ENCODE data around the gene ING5. TPM values are rescaled to one million over a fixed set of nuclear protein-coding genes. Genes with fewer than 3 reads are reported as not detected.
A peak's percentile ranks its signal among the peaks of the same experiment; 100 is the strongest.

ING5 gene
- total RNA-seq, 2 donors from 2014 or later: 18.3 to 44.2 TPM

- H3K4me1 ChIP-seq: no peaks in the 10 kb centered on the region
- no peaks in the 10 kb centered on the region for H3K9me3 ChIP-seq
- intact Hi-C loops (cut with DNase I): no loop called here
- TF ChIP-seq CTCF (IDR thresholded peaks at IDR 0.05): no peak
- H3K9ac ChIP-seq (ENCODE audit: low read depth in 2 of 2, low read length in 2 of 2): no peak overlapping the region
- no peaks in the 10 kb centered on the region for H3K36me3 ChIP-seq
- no peak for DNase-seq
- H3K4me3 ChIP-seq: no peak overlapping the region
- no peaks in the 10 kb centered on the region for H3K27me3 ChIP-seq
- H3K27ac ChIP-seq: no peak overlapping the region
Measured at GRCh38 chr2:241678307-241678706, 23.5 kb upstream of the ING5 start.

DNA sequence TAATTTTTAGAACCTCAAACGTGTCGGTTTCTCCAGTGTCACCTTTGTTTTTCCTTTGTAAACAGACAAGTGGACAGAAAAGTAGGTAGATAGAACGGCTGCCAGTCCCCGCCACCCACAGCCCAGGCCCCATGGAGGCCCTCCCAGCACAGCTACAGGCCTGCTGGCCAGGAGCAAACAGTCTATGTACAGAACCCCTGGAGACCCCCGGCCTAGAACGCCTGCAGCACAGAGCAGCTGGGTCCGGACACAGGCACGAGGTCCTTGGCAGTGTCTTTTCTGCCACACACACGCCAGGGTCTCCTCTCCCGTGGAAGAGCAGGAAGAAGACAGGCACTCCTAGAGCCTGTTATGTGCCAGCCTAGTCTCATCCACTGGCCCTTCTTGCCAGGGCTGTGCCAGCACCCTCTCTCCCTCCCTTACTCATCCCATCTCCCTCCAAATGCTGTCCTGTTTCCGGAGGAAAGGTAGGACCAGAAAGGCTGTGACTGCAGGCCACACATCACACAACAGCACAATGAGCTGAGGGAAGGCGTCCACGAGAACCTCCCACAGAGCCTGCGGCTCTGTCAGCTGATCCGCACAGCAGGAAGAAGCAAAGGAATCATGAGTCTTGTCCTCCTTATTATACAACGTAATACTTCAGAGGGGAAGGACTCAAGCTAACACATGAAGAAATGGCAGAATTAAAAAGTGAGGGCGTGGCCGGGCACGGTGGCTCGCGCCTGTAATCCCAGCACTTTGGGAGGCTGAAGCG lies 22.9 kb upstream of the ING5 start:
- no peak for TF ChIP-seq CTCF (IDR thresholded peaks at IDR 0.05)
- Histone ChIP-seq H3K9me3 (no peaks in the 10 kb centered on the region), H3K36me3 (no peaks in the 10 kb centered on the region), H3K4me3 (no peak overlapping the region), H3K27me3 (no peaks in the 10 kb centered on the region), H3K9ac (ENCODE audit: low read depth in 2 of 2, low read length in 2 of 2) (no peak overlapping the region), H3K4me1 (no peaks in the 10 kb centered on the region), H3K27ac (no peak overlapping the region)
- intact Hi-C loops (cut with DNase I): no loop called here
- DNase-seq: no peak

GRCh38 chr2:241680044-241680443 lies 21.8 kb upstream of the ING5 start:
- Histone ChIP-seq H3K9me3 (no peaks in the 10 kb centered on the region), H3K4me1 (no peaks in the 10 kb centered on the region)
- no peak for TF ChIP-seq CTCF (IDR thresholded peaks at IDR 0.05)

DNA sequence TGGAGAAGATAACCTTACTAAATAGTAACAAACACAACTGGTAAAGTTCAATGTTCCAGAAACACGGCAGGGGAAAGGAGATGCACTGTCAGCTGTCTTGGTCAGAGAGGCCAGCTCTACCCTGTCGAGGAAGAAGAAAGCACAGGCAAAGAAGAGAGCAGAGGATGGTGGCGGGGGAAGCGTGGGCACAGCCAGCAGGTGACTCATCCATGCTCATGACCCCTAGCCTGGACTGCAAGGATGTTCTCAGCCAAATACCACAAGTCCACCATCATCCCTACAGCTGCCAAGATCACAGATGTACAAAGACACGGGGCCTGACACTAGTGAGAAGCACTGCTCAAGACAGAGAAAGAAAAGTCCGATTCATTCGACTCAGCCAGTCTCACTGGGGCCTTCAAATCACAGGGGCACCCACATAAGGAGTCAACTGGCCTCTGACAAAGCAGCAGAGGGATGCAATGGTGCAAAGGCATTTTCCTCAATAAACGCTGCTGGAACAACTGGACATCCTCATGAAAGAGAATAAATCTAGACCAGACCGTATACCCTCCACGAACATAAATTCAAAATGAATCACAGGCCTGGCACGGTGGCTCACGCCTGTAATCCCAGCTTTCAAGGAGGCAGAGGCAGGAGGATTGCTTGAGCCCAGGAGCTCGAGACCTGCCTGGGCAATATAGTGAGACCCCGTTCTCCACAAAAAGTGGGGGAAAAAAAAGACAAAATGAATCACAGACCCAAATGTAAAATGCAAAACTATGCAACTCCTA lies 20.8 kb upstream of the ING5 start:
- Histone ChIP-seq H3K4me3 (no peak overlapping the region), H3K9me3 (no peaks in the 10 kb centered on the region), H3K27me3 (no peaks in the 10 kb centered on the region), H3K9ac (ENCODE audit: low read depth in 2 of 2, low read length in 2 of 2) (no peak overlapping the region), H3K36me3 (no peaks in the 10 kb centered on the region), H3K4me1 (peaks cover 5% of the 10 kb centered on the region), H3K27ac (no peak overlapping the region)
- intact Hi-C loops (cut with DNase I): no loop called here
- TF ChIP-seq CTCF (IDR thresholded peaks at IDR 0.05): no peak
- no peak for DNase-seq

More at GRCh38 chr2:241680044-241680443, 21.8 kb upstream of the ING5 start:
- Histone ChIP-seq H3K36me3 (no peaks in the 10 kb centered on the region), H3K9ac (ENCODE audit: low read depth in 2 of 2, low read length in 2 of 2) (no peak overlapping the region), H3K27ac (no peak overlapping the region), H3K4me3 (no peak overlapping the region), H3K27me3 (no peaks in the 10 kb centered on the region)
- no peak for DNase-seq
- intact Hi-C loops (cut with DNase I): no loop called here

GRCh38 chr2:241686324-241686649 lies 15.6 kb upstream of the ING5 start:
- peak overlapping the region; percentile 77 for H3K27ac ChIP-seq
- H3K27me3 ChIP-seq: no peaks in the 10 kb centered on the region
- no peaks in the 10 kb centered on the region for H3K36me3 ChIP-seq
- peak overlapping the region; percentile 97 for H3K4me3 ChIP-seq
- H3K9me3 ChIP-seq: no peaks in the 10 kb centered on the region
- intact Hi-C loops (cut with DNase I): no loop called here
- H3K9ac ChIP-seq (ENCODE audit: low read depth in 2 of 2, low read length in 2 of 2): peak overlapping the region; percentile 74 to 81
- TF ChIP-seq CTCF (IDR thresholded peaks at IDR 0.05): no peak
- DNase-seq: peak; percentile 29
- H3K4me1 ChIP-seq: peaks cover 5% of the 10 kb centered on the region

Data from colonic mucosa (tissue), 4 donors.